GM10266 (cell line): Measurements from ENCODE around the gene APCDD1.

Experiments
- DNase-seq: peaks from one replicate; pipeline ENCODE4 v3.0.0; 2012; ENCODE audit errors: extremely low spot score
- TF ChIP-seq, protein P1 (sequence below): IDR thresholded peaks from 2 replicates; pipeline ENCODE4 v1.5.1; 2012; ENCODE audit warnings: mild to moderate bottlenecking, low read depth; ENCODE audit not compliant: control insufficient read depth, insufficient read depth; ENCODE audit errors: missing control alignments

APCDD1 gene

GRCh38 chr18:10431680-10432079 lies 22.8 kb upstream of the APCDD1 start:
- TF ChIP-seq, protein P1, sequence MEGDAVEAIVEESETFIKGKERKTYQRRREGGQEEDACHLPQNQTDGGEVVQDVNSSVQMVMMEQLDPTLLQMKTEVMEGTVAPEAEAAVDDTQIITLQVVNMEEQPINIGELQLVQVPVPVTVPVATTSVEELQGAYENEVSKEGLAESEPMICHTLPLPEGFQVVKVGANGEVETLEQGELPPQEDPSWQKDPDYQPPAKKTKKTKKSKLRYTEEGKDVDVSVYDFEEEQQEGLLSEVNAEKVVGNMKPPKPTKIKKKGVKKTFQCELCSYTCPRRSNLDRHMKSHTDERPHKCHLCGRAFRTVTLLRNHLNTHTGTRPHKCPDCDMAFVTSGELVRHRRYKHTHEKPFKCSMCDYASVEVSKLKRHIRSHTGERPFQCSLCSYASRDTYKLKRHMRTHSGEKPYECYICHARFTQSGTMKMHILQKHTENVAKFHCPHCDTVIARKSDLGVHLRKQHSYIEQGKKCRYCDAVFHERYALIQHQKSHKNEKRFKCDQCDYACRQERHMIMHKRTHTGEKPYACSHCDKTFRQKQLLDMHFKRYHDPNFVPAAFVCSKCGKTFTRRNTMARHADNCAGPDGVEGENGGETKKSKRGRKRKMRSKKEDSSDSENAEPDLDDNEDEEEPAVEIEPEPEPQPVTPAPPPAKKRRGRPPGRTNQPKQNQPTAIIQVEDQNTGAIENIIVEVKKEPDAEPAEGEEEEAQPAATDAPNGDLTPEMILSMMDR, result no peak

DNA sequence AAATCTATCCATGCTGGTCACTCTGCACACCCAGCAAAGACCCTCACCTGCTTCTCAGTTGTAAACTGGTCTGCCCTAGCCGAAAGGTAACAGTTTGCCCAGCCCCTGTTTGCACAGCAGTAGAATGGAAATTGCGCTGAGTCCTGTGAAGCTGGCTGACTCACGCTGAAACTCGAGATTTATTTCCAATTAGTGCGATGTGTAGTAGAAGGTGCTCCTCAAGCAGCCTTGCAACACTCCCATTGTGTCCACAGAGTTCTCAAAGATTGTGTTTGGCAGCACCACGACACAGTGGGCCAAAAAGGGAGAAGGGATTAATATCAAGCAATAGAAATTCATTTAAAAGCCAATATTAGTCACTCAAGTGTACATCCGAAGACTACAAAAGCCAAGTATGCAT lies 21.7 kb upstream of the APCDD1 start:
- TF ChIP-seq, protein P1, result no peak
- no peak for DNase-seq

More at GRCh38 chr18:10431680-10432079, 22.8 kb upstream of the APCDD1 start:
- DNase-seq, result no peak

GRCh38 chr18:10436160-10436559 lies 18.3 kb upstream of the APCDD1 start:
- DNase-seq, result no peak
- TF ChIP-seq, protein P1, result no peak

DNA sequence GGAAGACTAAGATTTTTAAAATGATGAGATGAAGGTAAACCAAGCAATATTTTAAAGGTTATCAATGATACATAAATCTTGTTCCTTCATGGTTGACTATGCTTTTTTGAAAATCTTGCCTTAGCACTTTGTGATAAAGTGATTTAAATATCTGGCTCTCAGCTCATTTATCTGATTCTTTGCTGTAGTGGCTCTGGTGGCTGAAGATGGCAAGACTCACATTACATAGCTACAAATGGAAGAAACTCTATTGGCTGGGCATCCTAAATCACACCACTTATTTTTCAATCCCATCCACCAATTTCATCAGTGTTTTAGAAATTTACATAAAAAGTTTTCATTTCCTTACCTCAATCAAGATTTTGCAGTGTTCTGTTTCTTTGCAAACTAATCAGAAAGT lies 16.6 kb upstream of the APCDD1 start:
- TF ChIP-seq, protein P1, result no peak

GRCh38 chr18:10439898-10440297 lies 14.5 kb upstream of the APCDD1 start:
- DNase-seq, result no peak
- TF ChIP-seq, protein P1, result no peak

More for the DNA sequence above, 16.6 kb upstream of the APCDD1 start:
- no peak for DNase-seq

GRCh38 chr18:10440884-10441283 lies 13.6 kb upstream of the APCDD1 start:
- TF ChIP-seq, protein P1, result no peak
- DNase-seq, result no peak

DNA sequence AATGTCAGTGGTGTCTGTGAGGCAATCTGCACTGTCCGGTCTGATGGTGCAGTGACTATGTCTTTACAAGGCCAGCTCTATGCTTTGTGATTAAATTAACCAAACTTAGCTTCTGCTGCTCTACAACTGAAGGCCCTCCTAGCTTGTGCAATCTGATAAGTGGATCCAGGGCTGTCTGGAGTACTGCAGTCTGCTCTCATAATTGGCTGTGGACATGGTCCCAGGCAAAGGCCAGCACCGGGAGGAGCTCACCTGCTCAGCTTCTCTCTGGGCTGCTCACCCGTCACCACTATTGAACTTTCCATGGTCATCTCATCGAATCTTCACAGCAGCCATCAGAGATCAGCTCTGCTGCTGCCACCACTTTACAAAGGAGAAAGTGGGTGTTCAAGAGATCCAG lies 13.0 kb upstream of the APCDD1 start:
- DNase-seq, result no peak

More for the DNA sequence above, 13.0 kb upstream of the APCDD1 start:
- TF ChIP-seq, protein P1, result no peak
